Liver (tissue), 10 donors: Measurements from ENCODE around the gene NUP160. TPM values are rescaled to one million over a fixed set of nuclear protein-coding genes. Genes with fewer than 3 reads are reported as not detected.

Source experiments
- DNase-seq: peaks from one replicate; pipeline ENCODE4 v3.0.0-alpha.2; 2017; ENCODE audit warnings: low spot score
- H3K27ac ChIP-seq, 2 donors: one replicate each; pipeline ENCODE4 v1.7.0; 2013; ENCODE audit warnings: inconsistent platforms in 2 of 2, low read length in 2 of 2, control low read depth in 1 of 2, low read depth in 1 of 2, mild to moderate bottlenecking in 1 of 2
- H3K27me3 ChIP-seq, 4 donors: one replicate each; pipeline versions ENCODE4 v1.6.1 to v1.7.0; 2013; ENCODE audit warnings: low read length in 3 of 4, inconsistent platforms in 1 of 4, mild to moderate bottlenecking in 1 of 4, moderate library complexity in 1 of 4; ENCODE audit not compliant: control insufficient read depth in 4 of 4, insufficient read depth in 4 of 4
- H3K36me3 ChIP-seq, 4 donors: one replicate each; pipeline versions ENCODE4 v1.6.1 to v1.7.0; 2013; ENCODE audit warnings: low read length in 3 of 4, mild to moderate bottlenecking in 3 of 4, low read depth in 1 of 4, moderate library complexity in 1 of 4; ENCODE audit not compliant: control insufficient read depth in 4 of 4, insufficient read depth in 3 of 4
- H3K4me1 ChIP-seq, 4 donors: one replicate each; pipeline versions ENCODE4 v1.6.1 to v1.7.0; 2013; ENCODE audit warnings: low read length in 3 of 4, mild to moderate bottlenecking in 3 of 4, moderate library complexity in 1 of 4; ENCODE audit not compliant: control insufficient read depth in 4 of 4, insufficient read depth in 4 of 4
- H3K4me3 ChIP-seq, 3 donors: one replicate each; pipeline versions ENCODE4 v1.6.1 to v1.7.0; 2013; ENCODE audit warnings: low read length in 3 of 3, control low read depth in 1 of 3, low read depth in 1 of 3, mild to moderate bottlenecking in 1 of 3
- H3K9ac ChIP-seq, 2 donors: one replicate each; pipeline ENCODE4 v1.7.0; 2013; ENCODE audit warnings: low read length in 2 of 2, mild to moderate bottlenecking in 2 of 2, moderate library complexity in 2 of 2, control low read depth in 1 of 2, low read depth in 1 of 2
- H3K9me3 ChIP-seq, 4 donors: one replicate each; pipeline versions ENCODE4 v1.6.1 to v1.7.0; 2013; ENCODE audit warnings: low read length in 3 of 4; ENCODE audit not compliant: control insufficient read depth in 4 of 4
- EGR1 ChIP-seq, 2 donors: IDR thresholded peaks; 2 replicates each; pipeline ENCODE4 v1.6.1; 2016 to 2018; ENCODE audit warnings: antibody characterized with exemption in 2 of 2, low read depth in 2 of 2
- GABPA ChIP-seq, 2 donors: IDR thresholded peaks in 1 of 2; conservative IDR thresholded peaks in 1 of 2; 2 replicates each; pipeline ENCODE4 v1.6.1; 2016; ENCODE audit warnings: antibody characterized with exemption in 2 of 2, mild to moderate bottlenecking in 1 of 2, moderate library complexity in 1 of 2
- HNF4A ChIP-seq, 2 donors: conservative IDR thresholded peaks; 2 replicates each; pipeline ENCODE4 v1.6.1; 2016; ENCODE audit warnings: antibody characterized with exemption in 2 of 2, mild to moderate bottlenecking in 2 of 2
- HNF4G ChIP-seq: IDR thresholded peaks from 2 replicates; pipeline ENCODE4 v1.6.1; 2016; ENCODE audit warnings: antibody characterized with exemption
- NR2F2 ChIP-seq: IDR thresholded peaks from 2 replicates; pipeline ENCODE4 v1.6.1; 2016; ENCODE audit warnings: antibody characterized with exemption
- RAD21 ChIP-seq, 2 donors: IDR thresholded peaks; 2 replicates each; pipeline ENCODE4 v1.6.1; 2016; ENCODE audit warnings: antibody characterized with exemption in 2 of 2, mild to moderate bottlenecking in 2 of 2
- RXRA ChIP-seq, 2 donors: IDR thresholded peaks; 2 replicates each; pipeline ENCODE4 v1.6.1; 2017 to 2018; ENCODE audit warnings: antibody characterized with exemption in 2 of 2, mild to moderate bottlenecking in 1 of 2
- TAF1 ChIP-seq: conservative IDR thresholded peaks from 2 replicates; pipeline ENCODE4 v1.6.1; 2016; ENCODE audit warnings: antibody characterized with exemption, mild to moderate bottlenecking
- YY1 ChIP-seq: IDR thresholded peaks from 2 replicates; pipeline ENCODE4 v1.6.1; 2016; ENCODE audit warnings: antibody characterized with exemption, mild to moderate bottlenecking
- WGBS: extraction: QIAGEN DNeasy Blood & Tissue Kit; methylation state at CpG from one replicate; pipeline ENCODE4 v1.1.7; 2013; 5-methylcytosine and 5-hydroxymethylcytosine counted together
- polyA plus RNA-seq, 2 donors: library from polyadenylated mRNA; stranded (reverse) in 1 of 2; unstranded in 1 of 2; fragments of 200-250 nt in 1 of 2; fragments of >200 nt in 1 of 2; fragmentation: Nextera tagmentation in 1 of 2; extraction: Ambion mirVana in 1 of 2; gene quantifications; one replicate each; pipeline versions ENCODE4 v1.2.1 to v1.2.3, GENCODE V29; 2013 to 2015
- small RNA-seq: library from RNA; depleted of rRNA; stranded (forward); fragments of <200 nt; gene quantifications from one replicate; pipeline ENCODE3, GENCODE V24; 2014
- total RNA-seq, 2 donors: library from RNA; depleted of rRNA; stranded (reverse); fragments of >200 nt; gene quantifications; one replicate each; pipeline ENCODE4 v1.2.3, GENCODE V29; 2014
- TF ChIP-seq, protein P1 (sequence below): fragments of 150-350 bp; IDR thresholded peaks from 2 replicates; pipeline ENCODE4 v1.5.1; 2017; ENCODE audit warnings: improper control_type of control experiment, low read depth, low read length; ENCODE audit not compliant: missing input control
- TF ChIP-seq, protein P2 (sequence below): IDR thresholded peaks from 2 replicates; pipeline ENCODE4 v1.6.1; 2016; ENCODE audit warnings: antibody characterized with exemption, mild to moderate bottlenecking
- donor health status: healthy.
- donor health status: healthy.
- donor health status: healthy.
- donor health status: healthy.
- donor health status: healthy.

Gene NUP160
- total and polyA plus RNA-seq, 4 donors = 7.0 to 36.6 (median 17.5) TPM

DNA sequence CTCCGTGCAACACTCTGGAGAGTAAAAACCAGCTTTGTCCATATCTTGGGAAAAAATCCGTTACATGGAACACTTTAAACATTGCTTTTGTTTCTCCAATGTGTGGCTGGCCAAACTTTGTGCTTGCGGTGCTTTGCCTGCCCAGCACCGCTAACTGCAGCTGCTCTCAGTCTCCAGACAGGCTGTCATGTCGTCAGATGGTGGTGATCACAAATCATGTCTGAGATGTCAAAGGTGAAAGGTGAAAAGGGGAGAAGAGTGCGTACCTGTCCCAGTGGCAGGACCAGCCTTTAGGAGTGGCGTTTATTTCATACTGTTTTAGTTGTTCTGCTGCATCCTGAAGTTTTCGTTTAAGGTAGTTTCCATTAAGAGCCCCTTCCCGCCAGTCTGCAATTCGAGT, 115.9 kb downstream of the NUP160 start:
- Histone ChIP-seq H3K36me3 (peaks cover 16 to 66% (median 52%) of the 10 kb centered on the region in 4 donors), H3K4me3 (no peak overlapping the region), H3K9ac (no peak overlapping the region), H3K27ac (no peak overlapping the region), H3K9me3 (no peaks in the 10 kb centered on the region), H3K27me3 (no peaks in the 10 kb centered on the region), H3K4me1 (peaks cover 0 to 9% (median 7%) of the 10 kb centered on the region in 4 donors)
- TF ChIP-seq YY1 = no peak
- TF ChIP-seq GABPA (IDR thresholded peaks at IDR 0.05 in 1 of 2, conservative IDR thresholded peaks at IDR 0.05 in 1 of 2) = no peak
- TF ChIP-seq RAD21 (IDR thresholded peaks at IDR 0.05) = no peak
- TF ChIP-seq HNF4A (conservative IDR thresholded peaks at IDR 0.05) = no peak
- no peak for TF ChIP-seq NR2F2
- TF ChIP-seq RXRA (IDR thresholded peaks at IDR 0.05) = no peak
- TF ChIP-seq HNF4G = no peak
- no peak for TF ChIP-seq EGR1 (IDR thresholded peaks at IDR 0.05; ENCODE audit: low read depth in 2 of 2)
- WGBS = 91% methylated on average over 10 of the region's 10 CpGs
- no peak for DNase-seq

DNA sequence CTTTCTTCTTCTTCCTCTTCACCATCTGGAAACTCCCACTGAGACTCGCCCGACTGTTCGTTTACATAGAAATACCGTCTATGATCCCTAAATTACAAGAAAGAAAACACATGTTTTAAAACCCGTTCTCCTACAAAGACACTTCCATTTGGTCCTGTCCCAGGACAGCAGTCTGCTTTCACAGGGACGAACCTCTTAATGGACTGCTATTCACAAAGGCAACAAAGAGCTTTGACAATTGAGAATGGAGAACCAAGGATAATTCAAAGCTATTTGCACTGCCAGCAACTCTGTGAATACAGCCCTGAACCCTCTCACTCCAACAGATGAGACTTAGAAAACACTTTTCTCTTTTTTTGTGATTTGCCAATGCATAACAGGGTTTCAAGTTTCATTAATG, 116.7 kb downstream of the NUP160 start:
- H3K36me3 ChIP-seq = peaks cover 16 to 63% (median 49%) of the 10 kb centered on the region in 4 donors
- TF ChIP-seq HNF4G (no peak), TAF1 (no peak)
- TF ChIP-seq, protein P1, sequence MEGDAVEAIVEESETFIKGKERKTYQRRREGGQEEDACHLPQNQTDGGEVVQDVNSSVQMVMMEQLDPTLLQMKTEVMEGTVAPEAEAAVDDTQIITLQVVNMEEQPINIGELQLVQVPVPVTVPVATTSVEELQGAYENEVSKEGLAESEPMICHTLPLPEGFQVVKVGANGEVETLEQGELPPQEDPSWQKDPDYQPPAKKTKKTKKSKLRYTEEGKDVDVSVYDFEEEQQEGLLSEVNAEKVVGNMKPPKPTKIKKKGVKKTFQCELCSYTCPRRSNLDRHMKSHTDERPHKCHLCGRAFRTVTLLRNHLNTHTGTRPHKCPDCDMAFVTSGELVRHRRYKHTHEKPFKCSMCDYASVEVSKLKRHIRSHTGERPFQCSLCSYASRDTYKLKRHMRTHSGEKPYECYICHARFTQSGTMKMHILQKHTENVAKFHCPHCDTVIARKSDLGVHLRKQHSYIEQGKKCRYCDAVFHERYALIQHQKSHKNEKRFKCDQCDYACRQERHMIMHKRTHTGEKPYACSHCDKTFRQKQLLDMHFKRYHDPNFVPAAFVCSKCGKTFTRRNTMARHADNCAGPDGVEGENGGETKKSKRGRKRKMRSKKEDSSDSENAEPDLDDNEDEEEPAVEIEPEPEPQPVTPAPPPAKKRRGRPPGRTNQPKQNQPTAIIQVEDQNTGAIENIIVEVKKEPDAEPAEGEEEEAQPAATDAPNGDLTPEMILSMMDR = no peak
- TF ChIP-seq, protein P2, sequence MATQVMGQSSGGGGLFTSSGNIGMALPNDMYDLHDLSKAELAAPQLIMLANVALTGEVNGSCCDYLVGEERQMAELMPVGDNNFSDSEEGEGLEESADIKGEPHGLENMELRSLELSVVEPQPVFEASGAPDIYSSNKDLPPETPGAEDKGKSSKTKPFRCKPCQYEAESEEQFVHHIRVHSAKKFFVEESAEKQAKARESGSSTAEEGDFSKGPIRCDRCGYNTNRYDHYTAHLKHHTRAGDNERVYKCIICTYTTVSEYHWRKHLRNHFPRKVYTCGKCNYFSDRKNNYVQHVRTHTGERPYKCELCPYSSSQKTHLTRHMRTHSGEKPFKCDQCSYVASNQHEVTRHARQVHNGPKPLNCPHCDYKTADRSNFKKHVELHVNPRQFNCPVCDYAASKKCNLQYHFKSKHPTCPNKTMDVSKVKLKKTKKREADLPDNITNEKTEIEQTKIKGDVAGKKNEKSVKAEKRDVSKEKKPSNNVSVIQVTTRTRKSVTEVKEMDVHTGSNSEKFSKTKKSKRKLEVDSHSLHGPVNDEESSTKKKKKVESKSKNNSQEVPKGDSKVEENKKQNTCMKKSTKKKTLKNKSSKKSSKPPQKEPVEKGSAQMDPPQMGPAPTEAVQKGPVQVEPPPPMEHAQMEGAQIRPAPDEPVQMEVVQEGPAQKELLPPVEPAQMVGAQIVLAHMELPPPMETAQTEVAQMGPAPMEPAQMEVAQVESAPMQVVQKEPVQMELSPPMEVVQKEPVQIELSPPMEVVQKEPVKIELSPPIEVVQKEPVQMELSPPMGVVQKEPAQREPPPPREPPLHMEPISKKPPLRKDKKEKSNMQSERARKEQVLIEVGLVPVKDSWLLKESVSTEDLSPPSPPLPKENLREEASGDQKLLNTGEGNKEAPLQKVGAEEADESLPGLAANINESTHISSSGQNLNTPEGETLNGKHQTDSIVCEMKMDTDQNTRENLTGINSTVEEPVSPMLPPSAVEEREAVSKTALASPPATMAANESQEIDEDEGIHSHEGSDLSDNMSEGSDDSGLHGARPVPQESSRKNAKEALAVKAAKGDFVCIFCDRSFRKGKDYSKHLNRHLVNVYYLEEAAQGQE = no peak
- H3K9me3 ChIP-seq = no peaks in the 10 kb centered on the region
- 65% methylated on average over 6 of the region's 6 CpGs for WGBS
- no peak for DNase-seq
- H3K9ac ChIP-seq = no peak overlapping the region
- H3K4me1 ChIP-seq = peaks cover 0 to 15% (median 13%) of the 10 kb centered on the region in 4 donors
- H3K27me3 ChIP-seq = no peaks in the 10 kb centered on the region
- H3K27ac ChIP-seq = no peak overlapping the region
- no peak overlapping the region for H3K4me3 ChIP-seq

Small RNA genes lying within 50 kb of the gene (small RNA-seq; reads per million reads assigned to genes)
- not detected for gene AC021443.1
- gene RF00019 = not detected
- gene RNA5SP340 = not detected

Other genes with a start within 250 kb of the NUP160 start
- 100 to 1,000 TPM in 1 of 2 donors, 10 to 100 TPM in 1; 62.5 to 129 TPM for gene MTCH2, start 205.8 kb downstream of the NUP160 start, total RNA-seq
- gene MTCH2, start 205.8 kb downstream of the NUP160 start, polyA plus RNA-seq = 100 to 1,000 TPM; 123 to 304 TPM
- 1 to 10 TPM; 1.7 to 3.0 TPM for gene AGBL2, start 133.0 kb downstream of the NUP160 start, total RNA-seq
- gene AGBL2, start 133.0 kb downstream of the NUP160 start, polyA plus RNA-seq = 1 to 10 TPM in 1 of 2 donors, under 1 TPM in 1; 0.36 to 3.6 TPM
- gene FNBP4, start 81.0 kb downstream of the NUP160 start, total RNA-seq = 10 to 100 TPM; 33.2 to 66.8 TPM
- 10 to 100 TPM; 10.9 to 23.9 TPM for gene FNBP4, start 81.0 kb downstream of the NUP160 start, polyA plus RNA-seq
- gene PTPRJ, start 132.2 kb upstream of the NUP160 start, total RNA-seq = 10 to 100 TPM; 23.3 to 24.7 TPM
- gene PTPRJ, start 132.2 kb upstream of the NUP160 start, polyA plus RNA-seq = 1 to 10 TPM; 4.1 to 5.8 TPM